WI38 (cell line): ENCODE data around the gene SETD3.

Source experiments
- H3K4me3 ChIP-seq: 2 replicates; pipeline ENCODE4 v1.5.1; 2011; ENCODE audit warnings: low read depth, mild to moderate bottlenecking, control low read depth, low read length
- CTCF ChIP-seq: IDR thresholded peaks from 2 replicates; pipeline ENCODE4 v1.5.1; 2012; ENCODE audit warnings: low read depth, mild to moderate bottlenecking, control low read depth, low read length

The SETD3 gene

GRCh38 chr14:99419905-99420304, 60.8 kb downstream of the SETD3 start:
- H3K4me3 ChIP-seq: no peak overlapping the region
- no peak for TF ChIP-seq CTCF

- TF ChIP-seq CTCF: no peak
- H3K4me3 ChIP-seq: no peak overlapping the region
These were observed 62.4 kb downstream of the SETD3 start for GRCh38 chr14:99418242-99418641.

- no peak overlapping the region for H3K4me3 ChIP-seq
- no peak for TF ChIP-seq CTCF
These were observed 63.8 kb downstream of the SETD3 start for GRCh38 chr14:99416909-99417308.

GRCh38 chr14:99415496-99416281, 65.0 kb downstream of the SETD3 start:
- TF ChIP-seq CTCF: peak; percentile 65
- no peak overlapping the region for H3K4me3 ChIP-seq

GRCh38 chr14:99413911-99414310, 66.7 kb downstream of the SETD3 start:
- no peak for TF ChIP-seq CTCF
- H3K4me3 ChIP-seq: no peak overlapping the region

GRCh38 chr14:99413172-99413571, 67.5 kb downstream of the SETD3 start:
- TF ChIP-seq CTCF: no peak

GRCh38 chr14:99412117-99413061, 68.3 kb downstream of the SETD3 start:
- no peak overlapping the region for H3K4me3 ChIP-seq
- no peak for TF ChIP-seq CTCF

More at GRCh38 chr14:99413172-99413571, 67.5 kb downstream of the SETD3 start:
- no peak overlapping the region for H3K4me3 ChIP-seq
